ENCODE measurements around the gene NCR1.
"Not testable (repeated sequence)": the region's sequence is repeated elsewhere in the genome, so short reads cannot be mapped to it uniquely, and the experiment has no call there.

The NCR1 gene

GRCh38 chr19:54916822-54917221, 10.9 kb downstream of the NCR1 start:
- DNase-seq = peak; percentile 7

DNA sequence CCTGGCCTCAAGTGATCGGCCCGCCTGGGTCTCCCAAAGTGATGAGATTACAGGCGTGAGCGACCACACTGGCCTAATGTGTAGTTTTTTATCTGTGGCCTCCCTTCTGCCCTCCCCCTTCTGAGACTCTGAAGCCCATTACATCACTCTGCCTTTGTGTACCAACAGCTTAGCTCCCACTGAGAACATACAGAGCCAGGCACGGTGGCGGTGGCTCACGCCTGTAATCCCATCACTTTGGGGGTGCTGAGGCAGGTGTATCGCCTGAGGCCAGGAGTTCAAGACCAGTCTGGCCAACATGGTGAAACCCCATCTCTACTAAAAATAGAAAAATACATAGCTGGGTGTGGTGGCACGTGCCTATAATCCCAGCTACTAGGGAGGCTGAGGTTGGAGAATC, 12.6 kb downstream of the NCR1 start:
- no peak for DNase-seq

DNA sequence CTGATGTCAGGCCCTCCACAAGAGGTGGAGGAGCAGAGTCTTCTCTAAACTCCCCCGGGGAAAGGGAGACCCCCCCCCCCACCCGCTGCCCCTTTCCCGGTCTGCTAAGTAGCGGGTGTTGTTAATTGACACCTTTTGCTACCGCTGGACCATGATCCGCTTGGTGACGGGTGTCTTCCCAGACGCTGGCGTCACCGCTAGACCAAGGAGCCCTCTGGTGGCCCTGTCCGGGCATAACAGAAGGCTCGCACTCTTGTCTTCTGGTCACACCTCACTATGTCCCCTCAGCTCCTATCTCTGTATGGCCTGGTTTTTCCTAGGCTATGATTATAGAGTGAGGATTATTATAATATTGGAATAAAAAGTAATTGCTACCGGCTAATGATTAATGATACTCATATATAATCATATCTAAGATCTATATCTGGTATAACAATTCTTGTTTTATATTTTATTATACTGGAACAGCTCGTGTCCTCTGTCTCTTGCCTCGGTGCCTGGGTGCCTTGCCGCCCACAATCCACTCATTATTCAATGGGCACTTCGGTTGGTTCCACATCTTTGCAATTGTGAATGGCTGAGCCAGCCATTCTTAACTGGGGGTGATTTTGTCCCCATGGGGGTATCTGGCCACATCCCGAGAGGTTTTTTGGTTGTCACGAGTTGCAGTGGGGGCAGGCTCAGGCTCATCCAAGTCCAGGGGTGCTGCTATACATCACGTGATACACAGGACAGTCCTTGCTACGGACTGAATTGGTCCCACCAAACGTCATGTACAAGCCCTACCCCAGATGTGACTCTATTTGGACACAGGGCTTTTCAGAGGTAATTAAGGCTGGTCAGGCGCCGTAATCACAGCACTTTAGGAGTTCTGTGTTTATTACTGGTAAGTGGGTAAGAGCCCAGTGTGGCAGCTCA, 14.0 kb downstream of the NCR1 start:
- DNase-seq = peak; percentile 8

DNA sequence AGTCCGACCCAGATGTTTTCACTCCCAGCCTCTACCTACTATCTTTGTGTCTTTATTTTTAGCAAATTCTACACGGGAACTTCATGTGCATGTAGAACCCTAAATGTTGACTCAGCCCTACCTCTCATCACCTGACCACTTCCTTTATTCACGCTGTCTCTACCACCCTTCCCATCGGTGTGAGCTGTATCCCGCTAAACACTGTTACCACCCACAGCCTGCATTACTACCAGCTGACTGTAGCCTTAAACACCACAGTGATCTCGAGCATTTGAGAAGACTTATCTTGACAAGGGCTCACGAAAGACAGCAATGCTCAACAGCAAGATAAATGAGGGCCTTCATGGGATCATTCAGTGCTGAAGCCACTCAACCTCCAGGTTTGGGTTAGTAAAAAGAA, 15.1 kb downstream of the NCR1 start:
- DNase-seq = peak; percentile 10

DNA sequence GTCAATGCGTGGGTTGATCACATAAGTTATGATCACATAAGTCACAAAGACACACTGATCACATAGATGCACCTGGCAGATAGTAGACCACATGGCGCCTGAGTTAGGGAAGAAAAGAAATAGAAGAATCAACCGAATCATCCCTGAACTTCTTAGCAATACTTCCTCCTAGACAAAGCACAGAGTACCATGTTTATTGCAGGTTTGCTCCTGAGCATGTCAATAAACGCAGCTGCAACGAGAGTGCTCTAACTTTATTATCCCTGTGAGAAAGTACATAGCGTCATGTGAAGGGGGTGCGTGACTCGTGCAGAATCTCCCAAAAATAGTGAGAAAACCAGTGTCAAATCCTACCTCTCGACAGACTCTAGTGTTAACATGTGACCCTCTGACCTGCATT, 17.3 kb downstream of the NCR1 start:
- no peak for DNase-seq

- no peak for DNase-seq
These were observed 22.4 kb downstream of the NCR1 start for GRCh38 chr19:54928299-54928698.

DNA sequence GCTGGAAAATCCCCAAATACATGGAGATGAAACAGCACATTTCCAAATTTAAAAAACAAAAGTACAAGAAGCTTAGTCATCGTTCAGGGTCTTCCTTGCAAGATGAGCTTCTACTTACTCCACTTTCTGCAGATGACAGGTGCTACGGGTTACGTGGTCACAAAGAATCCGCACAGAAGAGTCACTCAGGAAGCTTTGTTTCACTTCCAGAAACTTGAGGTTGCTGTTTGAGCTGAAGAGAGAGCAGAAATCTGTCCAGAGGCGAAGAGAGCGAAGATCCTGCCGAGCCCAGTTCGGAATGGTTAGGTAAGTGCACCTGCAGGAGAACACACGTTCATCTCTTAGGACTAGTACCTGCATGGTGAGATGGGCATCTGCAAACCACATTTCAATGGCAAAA, 32.0 kb downstream of the NCR1 start:
- peak; percentile 71 for DNase-seq

DNA sequence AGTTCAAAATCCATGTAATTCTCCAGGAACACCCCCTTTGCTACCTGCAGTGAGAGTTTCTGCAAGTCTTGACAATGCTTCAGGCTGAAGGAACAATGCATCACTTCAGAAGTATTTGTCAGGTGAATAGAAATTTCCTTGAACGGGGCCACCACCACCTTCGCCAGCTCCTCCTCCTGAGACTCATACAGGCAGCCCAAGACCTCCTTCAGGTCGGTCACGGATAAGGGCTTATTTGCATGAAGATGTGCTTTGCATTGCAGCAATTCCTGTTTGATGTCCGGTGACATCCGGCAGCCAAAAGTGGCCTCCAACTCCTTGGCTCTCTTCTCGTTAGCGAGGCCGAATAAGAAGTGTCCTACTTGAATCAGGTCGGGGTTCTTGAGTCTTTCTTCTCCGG, 33.0 kb downstream of the NCR1 start:
- DNase-seq = no peak

GRCh38 chr19:54939538-54939937, 33.6 kb downstream of the NCR1 start:
- not testable (repeated sequence) for DNase-seq

- not testable (repeated sequence) for DNase-seq
These were observed 37.9 kb downstream of the NCR1 start for GRCh38 chr19:54943772-54944361.

DNA sequence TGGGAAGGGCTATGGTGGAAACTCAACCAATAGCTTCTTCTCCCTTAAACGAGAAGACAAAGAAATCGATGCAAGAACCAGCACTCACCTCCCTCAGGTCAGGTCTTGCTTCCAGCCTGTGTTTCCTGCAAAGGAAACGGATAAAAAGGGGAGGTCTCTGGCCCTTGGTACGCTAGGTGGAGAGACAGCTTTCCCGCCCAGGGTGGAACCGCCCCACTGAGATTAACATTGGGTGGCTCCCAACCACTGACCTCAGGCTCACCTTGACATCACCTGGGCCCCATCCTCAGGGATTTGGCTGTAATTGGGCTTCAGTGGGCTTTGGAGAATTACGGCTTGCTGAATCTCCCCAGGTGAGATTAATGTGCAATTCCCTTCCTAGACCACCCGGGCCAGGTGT, 41.4 kb downstream of the NCR1 start, which contains the start of gene NLRP7:
NLRP7 (minus strand) TSS at position 150 of the 400 bp plus-strand sequence.
- DNase-seq = no peak

GRCh38 chr19:54949412-54949811, 43.5 kb downstream of the NCR1 start:
- DNase-seq = no peak

DNA sequence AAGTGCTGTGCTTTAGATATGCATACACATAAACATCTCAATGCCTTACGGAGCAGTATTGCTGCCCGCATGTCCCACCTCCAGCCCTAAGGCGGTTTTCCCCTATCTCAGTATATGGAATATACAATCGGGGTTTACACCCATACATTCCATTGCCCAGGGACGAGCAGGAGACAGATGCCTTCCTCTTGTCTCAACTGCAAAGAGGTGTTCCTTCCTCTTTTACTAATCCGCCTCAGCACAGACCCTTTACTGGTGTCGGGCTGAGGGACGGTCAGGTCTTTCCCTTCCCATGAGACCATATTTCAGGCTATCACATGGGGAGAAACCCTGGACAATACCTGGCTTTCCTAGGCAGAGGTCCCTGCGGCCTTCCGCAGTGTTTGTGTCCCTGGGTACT, 44.6 kb downstream of the NCR1 start:
- DNase-seq = not testable (repeated sequence)

DNA sequence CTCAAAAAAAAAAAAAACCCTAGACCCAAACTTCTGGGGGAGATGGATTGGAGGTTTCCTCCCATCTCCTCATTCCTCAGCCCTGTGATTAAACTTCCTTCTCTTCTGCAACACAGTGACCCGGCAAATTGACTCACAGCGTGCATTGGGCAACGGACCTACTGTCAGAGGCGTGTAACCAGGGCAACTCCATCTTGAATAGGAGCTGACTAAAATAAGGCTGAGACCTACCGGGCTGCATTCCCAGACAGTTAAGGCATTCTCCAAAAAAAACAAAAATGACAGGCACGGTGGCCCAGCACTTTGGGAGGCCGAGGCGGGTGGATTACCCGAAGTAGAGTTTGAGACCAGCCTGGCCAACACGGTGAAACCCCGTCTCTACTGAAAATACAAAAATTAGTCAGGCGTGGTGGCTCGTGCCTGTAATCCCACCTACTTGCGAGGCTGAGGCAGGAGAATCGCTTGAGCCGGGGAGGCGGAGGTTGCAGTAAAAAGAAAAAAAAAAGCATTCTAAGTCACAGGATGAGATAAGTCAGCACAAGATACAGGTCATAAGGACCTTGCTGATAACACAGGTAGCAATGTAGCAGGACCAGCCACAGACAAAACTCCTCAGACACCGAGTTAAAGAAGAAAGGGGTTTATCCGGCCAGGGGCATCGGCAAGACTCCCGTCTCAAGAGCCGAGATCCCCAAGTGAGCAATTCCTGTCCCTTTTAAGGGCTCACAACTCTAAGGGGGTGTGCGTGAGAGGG, 46.8 kb downstream of the NCR1 start:
- DNase-seq = no peak

DNA sequence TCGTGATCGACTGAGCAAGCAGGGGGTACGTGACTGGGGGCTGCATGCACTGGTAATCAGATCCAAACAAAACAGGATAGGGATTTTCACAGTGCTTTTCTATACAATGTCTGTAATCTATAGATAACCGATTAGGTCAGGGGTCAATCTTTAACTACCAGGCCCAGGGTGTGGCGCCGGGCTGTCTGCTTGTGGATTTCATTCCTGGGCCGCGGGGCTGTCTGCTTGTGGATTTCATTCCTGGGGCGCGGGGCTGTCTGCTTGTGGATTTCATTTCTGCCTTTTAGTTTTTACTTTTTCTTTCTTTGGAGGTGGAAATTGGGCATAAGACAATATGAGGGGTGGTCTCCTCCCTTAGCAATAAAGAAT, 47.4 kb downstream of the NCR1 start:
- DNase-seq = not testable (repeated sequence)

DNA sequence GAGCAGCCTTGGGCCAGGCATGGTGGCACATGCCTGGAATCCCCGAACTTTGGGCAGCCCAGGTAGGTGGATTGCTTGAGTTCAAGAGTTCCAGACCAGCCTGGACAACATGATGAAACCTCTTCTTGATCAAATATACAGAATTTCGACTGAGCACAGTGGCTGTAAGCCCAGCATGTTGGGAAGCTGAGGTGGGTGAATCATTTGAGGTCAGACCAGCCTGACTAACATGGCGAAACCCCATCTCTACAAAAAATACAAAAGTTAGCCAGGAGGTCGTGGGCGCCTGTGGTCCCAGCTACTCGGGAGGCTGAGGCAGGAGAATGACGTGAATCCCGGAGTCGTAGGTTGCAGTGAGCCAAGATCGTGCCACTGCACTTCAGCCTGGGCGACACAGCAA, 49.4 kb downstream of the NCR1 start:
- DNase-seq = no peak

- peak; percentile 25 for DNase-seq
These were observed 53.9 kb downstream of the NCR1 start for GRCh38 chr19:54959840-54960239.

All from activated CD4-positive, alpha-beta T cell treated with anti-CD3 and anti-CD28 coated beads, Interleukin-10, Interleukin-2, amounts not matched to agents 100 ng/mL and 50 ng/mL, durations not matched to agents 16 hours and 8 hours (primary cell).